Suppressor macrophage (primary cell): ENCODE measurements around the gene LGI4.
"Not testable (repeated sequence)": the region's sequence is repeated elsewhere in the genome, so short reads cannot be mapped to it uniquely, and the experiment has no call there.

Experiments used
- DNase-seq, 4 experiments: peaks; one replicate each; pipeline ENCODE4 v3.0.0-alpha.2; 2020 to 2022

LGI4 gene

DNA sequence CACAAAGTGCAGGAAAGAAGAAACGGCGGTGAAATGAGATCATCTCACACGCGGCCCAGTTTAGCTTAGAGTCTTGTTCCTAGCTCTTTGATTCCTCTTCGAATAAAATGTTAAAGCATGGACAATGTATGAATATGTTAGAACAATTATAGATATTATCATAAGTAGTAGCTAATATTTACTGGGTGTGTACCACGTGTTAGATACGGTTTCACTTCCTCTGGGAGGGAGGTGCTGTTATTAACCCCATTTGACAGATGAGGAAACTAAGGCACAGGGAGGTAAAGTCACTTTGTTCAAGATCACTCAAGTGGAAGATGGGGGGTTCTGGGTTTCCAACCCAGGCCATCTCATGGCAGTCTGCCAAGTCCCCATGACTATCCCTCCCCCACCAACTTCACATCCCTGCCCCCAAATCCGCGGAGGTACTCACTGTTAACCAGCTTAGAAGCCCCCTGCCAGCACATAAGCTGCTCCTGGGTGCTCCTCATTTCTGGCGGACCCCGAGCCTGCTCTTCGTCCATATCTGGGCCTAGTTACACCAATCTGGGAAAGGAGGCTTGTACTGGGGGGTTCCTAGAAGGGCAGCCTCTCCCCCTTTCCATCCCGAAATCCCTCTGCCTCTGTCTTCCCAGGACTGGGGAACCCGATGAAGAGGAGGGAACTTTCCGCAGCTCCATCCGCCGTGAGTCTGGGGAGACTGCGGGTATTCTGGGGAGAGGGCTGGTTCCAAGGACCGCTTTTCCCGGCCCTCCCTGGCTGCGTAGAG lies 7.2 kb upstream of the LGI4 start:
- DNase-seq: peak in 3 of 4 experiments; percentile 49 to 70 (median 61)

DNA sequence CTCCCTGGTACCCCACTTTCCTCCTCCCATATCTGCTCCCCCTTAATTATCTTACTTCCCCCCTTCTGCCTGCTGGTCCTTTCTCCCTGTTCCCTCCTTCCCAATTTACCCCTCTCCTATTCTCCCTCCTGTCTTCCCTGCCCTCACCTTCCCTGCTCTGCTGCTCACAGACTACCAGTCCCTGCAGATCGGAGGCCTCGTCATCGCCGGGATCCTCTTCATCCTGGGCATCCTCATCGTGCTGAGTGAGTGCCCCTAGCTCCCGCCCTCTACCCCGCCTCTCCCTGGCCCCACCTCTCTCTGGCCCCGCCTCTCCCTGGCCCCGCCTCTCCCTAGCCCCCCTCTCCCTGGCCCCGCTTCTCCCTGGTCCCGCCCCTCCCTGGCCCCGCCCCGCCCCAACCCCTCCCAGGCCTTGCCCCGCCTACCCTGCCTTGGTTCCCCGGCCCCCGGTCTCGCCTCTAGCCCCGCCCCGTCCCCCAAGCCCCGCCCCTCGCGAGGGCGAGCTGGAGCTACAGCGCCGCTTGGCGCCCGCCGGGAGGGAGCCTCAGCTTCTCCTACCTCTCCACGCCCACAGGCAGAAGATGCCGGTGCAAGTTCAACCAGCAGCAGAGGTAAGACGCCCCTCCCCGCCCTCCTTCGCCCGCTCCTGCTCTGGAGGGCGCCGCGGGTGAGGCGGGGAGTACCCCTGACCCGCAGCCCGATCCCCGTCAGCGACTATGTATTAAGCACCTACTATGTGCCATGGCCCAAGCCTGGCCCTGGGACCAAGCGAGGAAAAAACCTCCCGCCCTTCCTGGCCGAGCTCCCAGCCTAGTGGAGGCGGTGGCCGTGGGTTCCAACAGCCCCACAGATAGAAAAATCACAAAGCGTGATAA lies 6.3 kb upstream of the LGI4 start:
- peak; percentile 89 to 96 (median 92) for DNase-seq

DNA sequence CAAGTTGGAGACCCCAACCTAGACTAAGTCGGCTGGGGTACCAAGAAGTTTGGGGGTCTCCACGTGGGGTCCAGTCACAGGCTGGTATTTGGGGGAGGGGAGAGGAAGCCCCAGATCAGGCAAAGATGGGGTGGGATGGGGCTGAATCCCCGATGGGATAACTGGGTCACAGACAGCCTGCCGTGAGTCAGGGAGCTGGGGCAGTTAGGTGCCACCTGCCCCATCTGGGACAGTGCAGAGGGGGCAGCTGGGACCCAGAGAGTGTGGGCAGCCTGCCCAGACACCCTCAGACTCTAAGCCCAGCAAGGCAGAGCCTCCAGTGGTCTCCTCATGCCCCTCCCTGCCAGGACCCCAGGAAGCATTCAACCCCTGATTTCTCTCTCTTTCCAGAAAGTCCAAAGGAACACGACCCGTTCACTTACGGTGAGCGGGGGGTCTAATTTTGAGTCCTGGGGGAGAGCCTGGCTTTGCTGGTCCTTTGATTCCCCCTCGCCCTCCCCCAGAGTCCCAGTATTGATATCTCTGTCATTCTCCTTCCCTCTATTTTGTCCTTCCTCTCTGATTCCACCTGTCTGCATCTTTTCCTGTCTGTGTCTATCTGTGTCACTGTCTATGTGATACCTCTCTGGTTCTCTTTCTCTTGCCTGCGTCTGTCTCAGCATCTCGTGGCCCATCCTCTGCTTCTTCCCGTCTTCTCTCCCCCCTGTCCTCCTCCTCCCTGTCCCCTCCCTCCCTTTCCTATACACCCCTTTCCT lies 5.5 kb upstream of the LGI4 start:
- no peak for DNase-seq

DNA sequence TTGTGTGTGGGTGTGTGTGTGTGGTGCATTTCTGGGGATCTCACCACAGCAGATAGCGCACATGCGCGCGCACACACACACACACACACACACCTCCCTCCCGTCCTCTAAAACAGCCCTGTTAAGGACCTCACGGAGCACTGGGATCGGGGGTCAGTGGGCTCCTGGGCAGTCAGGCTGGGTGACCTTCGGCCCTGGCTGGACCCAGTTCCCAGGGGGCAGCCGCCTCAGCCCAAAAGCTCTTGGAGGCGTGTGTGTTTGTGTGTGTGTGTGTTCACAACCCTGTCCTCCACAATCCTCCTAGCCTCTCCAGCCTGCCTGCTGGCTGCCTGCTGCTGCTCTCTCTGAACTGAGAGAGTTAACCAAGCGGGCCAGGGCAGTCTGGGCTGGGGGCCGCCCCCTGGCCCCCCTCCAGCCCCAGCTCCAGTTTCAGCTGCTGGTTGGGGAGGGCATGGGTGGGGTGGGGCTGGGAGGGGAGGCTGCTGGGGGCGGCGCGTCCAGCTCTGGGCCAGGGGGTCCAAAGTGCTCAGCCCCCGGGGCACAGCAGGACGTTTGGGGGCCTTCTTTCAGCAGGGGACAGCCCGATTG lies 3.5 kb upstream of the LGI4 start, which contains the start of gene FXYD1:
Gene FXYD1 (plus strand): TSS at position 520 of the 588 bp plus-strand sequence. CDS start 1,256 bp downstream, outside the sequence.
- no peak for DNase-seq

DNA sequence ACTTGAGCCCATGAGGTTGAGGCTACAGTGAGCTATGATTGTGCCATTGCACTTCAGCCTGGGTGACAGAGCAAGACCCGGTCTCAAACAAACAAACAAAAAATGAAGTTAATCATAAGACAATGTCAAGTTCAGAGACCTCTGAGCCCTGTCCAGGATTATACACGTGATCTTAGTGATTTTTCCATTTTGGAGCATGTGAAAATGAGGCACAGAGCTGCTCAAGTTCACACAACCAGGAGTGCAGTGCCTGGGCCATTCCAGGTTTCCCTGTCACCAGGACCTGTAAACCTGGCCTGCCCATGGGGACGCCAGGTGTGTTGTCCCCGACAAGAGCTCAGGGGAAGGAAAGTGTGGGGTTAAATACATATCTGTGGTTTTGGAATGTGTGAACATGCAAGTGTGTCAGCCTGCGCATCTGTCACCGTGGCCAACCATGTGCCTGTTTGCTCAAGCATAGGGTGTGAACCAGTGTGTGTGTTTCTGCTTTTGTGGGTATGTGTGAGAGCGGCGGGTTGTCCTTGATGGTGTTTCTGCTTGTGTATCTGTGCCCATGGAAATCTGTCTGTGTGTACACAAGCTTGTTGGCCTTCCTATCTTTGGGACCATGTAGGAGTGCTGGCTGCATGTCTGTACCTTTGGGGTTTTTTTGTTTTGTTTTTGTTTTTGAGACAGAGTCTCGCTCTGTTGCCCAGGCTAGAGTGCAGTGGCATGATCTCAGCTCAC lies 2.3 kb upstream of the LGI4 start:
- DNase-seq: no peak

DNA sequence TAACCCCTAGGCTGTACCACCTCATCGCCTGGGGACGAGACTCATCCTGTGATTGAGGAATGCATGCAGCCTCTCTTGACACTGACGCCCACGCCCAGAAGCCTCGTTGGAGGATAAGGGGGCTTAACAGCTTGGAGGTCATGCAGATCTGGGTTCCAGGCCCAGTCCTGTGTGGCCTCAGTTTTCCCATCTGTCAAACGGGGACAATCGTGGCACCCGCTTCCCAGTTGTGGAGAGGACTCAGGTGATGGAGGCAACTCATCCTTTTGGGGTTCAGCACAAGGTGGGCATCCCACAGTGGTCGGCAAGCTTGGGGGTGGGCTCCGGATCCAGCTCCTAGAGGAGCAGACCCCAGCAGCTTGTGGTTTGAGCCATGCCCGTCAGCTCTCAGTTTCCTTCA lies 1.4 kb upstream of the LGI4 start:
- DNase-seq: no peak

DNA sequence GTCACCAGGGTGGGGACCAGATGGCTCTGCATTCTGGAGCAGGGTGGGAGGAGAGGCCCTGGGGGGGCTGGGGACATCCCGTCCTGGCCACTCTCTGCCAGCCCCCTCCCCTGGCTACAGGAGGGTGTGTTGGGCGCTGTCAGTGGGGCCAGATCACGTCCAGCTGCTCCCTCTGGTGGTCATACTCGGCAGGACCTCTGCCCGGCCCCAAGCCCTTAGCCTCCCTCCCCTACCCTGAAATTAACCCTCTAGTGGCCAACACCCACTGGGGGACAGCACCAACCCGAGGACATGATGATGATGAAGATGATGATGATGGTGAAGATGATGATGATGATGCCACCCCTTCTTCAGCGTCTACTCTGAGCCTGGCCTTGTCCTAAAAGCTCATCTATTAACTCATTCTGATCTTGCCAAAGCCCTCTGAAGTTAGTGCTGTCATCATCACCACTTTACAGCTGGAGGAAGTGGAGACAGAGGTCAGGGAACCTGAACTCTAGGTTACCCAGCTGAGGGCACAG lies 590 bp upstream of the LGI4 start:
- DNase-seq: peak; percentile 73 to 85 (median 80)

DNA sequence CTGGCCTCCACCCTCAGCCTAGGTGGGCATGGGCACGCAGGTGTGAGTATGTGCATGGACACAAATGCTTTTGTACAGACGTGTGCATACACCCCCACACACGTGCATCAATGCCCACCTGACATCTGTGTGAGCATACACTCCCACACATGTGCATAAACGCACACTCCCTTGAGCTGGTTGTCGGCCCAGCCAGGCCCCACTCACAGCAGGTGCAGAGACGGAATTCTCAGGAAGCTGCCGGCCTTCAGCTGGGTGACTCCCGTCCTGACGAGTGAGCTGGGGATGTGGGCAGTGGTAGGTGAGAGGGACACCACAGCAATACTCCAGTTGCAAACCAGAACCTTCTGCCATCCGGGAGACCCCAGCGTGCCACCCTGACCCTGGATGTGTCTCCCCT lies 1.0 kb downstream of the LGI4 start:
- DNase-seq: no peak

DNA sequence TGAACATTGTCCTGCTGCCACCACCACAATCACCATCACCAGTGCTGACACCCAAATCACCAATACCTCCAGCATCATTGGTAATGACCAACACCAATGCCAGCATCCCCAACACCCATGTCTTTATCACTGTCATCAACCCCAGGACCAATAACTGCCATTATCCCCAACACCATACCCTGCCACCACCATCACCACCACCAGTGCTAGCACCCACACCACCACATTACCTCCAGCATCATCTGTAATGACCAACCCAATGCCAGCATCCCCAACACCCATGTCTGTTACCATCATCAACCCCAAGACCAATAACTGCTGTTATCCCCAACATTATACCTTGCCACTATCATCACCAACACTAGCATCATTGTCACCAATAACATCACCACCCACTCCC lies 2.6 kb downstream of the LGI4 start:
- DNase-seq: no peak

DNA sequence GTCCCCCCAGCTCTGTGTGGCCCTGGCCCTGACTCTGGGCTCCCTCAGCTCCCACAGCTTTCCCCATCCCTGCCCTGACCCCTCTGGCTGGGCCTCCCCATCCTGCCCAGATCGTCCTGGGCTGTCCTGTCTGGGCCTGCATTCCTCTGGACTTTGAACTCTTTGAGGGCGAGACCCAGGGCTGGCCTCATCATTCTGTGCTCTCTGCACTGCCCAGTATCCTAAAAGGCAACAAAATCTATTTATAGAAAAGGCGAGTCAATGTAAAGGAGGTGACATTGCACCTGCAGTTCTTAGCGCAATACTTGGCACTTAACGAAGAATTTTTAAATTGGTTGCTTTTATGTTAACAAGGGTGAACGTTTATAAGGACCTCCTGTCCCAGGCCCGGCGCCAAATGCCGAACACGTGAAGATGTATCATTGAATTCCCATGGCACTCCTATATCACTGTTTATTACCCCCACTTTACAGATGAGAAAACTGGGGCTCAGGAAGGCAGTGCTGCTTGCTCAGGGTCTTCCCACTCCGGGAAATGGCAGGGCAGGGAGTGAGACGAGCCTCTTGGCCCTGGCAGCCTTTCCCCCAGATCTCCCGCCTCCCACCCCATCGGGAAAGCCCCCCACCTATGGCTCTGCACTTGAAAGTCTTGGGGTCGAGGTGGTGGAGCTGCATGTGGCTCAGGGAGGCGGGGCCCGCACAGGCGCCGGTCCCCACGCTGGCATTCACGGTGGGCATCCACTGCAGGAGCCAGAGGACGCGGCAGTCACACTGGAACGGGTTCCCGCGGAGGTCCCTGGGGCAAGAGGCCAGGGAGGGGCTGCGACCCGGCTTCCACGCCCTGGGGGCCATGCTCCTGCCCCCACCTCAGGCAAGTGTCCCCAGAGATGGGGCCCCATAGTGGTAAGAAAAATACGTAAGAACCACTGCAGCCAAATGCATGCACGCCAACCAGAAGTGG lies 3.8 kb downstream of the LGI4 start:
- DNase-seq: no peak

DNA sequence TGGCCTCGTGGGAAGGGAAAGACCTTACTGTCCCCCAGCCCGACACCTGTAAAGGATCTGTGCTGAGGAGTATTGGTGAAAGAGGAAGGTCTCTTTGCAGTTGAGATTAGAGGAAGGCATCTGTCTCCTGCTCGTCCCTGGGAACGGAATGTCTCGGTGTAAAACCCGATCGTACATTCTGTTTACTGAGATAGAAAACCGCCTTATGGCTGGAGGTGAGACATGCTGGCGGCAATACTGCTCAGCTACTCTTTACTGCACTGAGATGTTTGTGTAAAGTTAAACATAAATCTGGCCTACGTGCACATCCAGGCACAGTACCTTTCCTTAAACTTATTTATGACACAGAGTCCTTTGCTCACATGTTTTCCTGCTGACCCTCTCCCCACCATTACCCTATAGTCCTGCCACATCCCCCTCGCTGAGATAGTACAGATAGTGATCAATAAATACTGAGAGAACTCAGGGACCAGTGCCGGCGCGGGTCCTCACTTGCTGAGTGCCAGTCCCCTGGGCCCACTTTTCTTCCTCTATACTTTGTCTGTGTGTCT lies 5.1 kb downstream of the LGI4 start:
- not testable (repeated sequence) for DNase-seq

DNA sequence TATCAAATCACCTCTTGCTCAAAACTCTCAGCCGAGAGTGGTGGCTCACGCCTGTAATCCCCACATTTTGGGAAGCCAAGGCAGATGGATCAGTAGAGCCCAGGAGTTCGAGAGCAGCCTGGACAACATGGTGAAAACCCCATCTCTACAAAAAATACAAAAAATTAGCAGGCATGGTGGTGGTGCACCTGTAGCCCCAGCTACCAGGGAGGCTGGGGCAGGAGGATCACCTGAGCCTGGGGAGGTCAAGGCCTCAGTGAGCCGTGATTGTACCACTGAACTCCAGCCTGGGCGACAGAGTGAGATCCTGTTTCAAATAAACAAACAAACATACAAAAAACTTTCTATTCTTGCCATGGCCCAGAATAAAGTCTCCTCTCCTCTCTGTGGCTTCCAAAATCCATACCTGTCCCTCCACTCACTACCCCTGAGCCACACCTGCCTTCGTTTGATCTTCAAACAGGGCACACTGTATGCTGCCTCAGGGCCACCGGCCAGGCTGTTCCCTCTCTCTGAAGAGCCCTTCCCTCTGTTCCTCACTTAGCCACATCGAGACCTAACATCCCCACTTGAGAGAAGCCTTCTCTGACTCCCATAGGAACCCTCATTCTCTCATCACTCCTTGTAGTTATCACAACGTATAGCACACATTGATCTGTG lies 6.3 kb downstream of the LGI4 start:
- no peak for DNase-seq

DNA sequence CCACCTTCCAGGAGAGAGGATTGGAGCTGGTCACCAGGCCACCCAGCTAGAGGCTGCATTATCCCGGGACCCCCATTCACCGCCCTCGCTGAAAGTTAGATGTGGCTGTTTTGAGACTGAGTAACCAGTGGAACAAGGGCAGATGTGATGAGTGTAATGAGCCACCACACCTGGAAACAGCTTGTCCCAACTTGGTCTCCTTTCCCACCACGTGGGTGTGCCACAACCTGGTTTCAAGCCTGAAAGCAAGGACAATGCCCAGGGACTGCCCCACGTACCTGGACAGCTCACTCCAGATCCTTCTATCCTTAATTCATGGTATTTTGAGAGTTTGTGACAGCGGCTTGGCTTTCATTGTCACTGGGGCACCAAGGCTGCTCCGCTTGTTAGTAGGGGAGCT lies 7.0 kb downstream of the LGI4 start:
- no peak for DNase-seq

DNA sequence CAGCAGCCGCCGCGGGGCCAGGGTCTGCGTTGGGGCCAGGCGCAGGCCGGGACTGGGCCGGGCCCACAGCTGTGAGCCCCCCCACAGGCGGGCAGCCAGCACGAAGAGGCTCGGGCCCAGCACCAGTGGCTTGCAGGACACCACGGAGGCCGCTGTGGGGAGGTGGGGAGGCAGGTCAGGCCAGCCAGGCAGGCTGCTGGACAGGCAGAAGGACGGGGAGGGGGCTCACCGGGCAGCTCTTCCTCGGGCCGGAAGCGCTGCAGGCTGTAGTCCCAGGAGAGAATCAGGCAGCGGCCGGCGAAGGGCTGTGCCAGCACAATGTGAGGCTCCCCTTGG lies 8.3 kb downstream of the LGI4 start:
- DNase-seq: no peak

DNA sequence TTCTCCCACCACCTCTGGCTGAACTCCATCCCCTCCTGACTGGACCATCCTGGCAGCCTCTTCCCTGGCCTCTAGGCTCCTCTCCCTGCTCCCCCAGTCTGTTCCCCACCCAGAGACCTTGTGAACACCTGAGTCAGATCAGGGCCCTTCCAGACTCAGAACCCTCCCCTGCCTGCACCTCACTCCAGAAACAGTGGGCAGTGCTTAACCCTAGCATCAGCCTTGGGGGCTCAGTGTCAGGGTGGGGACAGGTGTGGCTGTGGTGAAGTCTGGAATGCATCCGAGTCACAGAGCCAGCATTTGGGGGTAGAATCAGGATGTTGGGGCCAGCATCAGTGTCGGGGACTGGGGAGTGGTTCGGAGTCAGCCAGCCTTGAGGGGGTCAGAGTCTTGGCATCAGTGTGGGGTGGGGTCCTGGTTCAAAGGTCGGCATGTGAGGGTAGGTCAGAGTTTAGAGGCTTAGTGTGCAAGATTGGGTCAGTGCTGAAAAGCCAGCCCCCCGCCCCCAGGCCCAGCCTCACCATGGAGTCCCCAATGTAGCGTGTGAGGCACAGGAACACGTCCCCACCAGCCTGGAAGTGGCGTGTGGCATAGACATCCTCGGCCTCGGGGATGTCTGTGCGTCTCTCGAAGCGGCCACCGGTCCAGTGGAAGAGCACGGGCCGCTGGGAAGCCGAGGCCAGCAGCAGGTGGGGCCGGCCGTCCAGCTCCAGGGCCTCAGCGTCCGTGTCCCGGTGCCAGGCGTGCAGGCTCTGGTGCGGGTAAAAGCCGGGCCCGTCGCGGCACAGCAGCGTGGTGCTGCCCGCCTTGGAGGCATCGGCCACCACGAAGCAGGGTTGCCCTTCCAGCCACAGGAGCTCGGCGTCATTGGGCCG lies 8.9 kb downstream of the LGI4 start:
- DNase-seq: no peak

DNA sequence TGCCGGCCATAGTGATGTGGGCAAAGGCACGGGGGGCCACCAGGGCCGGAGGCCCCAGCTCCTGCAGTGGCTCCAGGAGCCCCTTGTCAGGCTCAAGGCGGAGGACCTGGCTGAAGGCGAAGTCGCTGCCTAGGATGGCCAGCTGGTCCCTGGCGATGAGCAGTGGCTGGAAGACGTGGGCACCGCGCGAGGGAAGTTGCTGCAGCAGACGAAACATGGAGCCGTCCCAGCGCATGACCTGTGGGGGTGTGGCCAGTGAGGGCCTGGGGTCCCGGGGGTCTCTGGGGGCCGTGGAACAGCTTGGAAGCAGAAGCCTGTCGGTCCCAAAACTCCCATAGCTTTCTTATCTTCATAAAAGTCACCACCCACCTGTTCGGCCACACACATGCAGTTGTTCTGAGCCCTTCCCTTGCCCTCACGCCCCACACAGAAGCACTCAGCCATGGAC lies 9.6 kb downstream of the LGI4 start:
- no peak for DNase-seq

DNA sequence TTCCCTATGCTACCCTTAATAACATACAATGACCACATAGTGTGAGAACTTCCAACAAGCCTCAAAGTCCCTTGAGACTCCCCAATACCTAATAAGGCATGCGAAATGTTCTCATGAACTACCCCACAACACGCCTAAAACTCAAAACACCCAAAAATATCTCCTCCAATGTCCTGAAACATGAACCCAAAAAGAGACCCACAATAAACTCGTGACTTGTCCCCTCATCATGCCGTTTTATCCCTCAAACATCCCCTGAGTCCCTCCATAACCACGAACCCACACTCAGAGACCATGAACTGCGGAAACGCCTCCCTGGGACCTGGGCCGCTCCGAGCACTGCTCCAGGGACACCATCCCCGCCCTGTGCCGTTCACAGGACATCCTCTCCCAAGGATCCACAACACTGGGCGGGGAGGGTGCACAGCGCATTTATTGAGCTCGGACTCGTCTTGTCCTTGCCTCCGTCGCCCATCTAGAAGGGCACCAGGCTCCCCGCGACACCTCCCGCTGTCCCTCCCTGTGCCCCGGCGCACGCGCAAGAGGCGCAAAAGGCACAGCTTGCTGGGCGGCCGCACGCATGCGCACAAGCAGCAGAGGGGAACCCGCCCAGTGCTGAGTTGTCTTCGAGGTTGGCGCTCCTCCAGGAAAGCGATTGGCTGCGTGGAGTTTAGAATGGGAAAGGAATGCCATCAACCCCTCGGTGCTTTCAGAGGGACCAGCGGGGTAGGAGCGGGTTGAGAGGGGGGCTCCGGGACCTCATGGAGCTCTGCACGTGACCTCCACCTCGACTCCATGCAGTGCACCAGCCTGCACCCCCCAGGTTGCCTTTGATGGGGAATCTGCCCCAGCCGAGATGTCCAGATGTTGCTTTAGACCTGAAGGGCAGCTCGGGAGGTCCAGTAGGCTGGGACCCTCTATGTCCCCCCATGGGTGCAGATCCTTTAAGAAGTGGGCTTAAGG lies 10.5 kb downstream of the LGI4 start:
- peak; percentile 92 to 97 (median 94) for DNase-seq
